Esophagus muscularis mucosa (tissue), 4 donors: ENCODE measurements around the gene STAT2. TPM values are rescaled to one million over a fixed set of nuclear protein-coding genes. Genes with fewer than 3 reads are reported as not detected.

Experiments used
- DNase-seq: peaks from one replicate; pipeline ENCODE4 v3.0.0-alpha.2; 2017; ENCODE audit errors: extremely low spot score
- H3K27ac ChIP-seq, 4 donors: fragments of 200-600 bp; sonication (generic); replicated peaks in 1 of 4; 1 replicate in 3 of 4; 2 replicates in 1 of 4; pipeline ENCODE4 v1.5.1; 2016 to 2019; ENCODE audit warnings: mild to moderate bottlenecking in 1 of 4
- H3K27me3 ChIP-seq, 4 donors: fragments of 200-600 bp; sonication (generic); one replicate each; pipeline versions ENCODE4 v1.5.1 to v1.6.0; 2016 to 2019
- H3K36me3 ChIP-seq, 4 donors: fragments of 200-600 bp; sonication (generic); one replicate each; pipeline ENCODE4 v1.5.1; 2016 to 2019
- H3K4me1 ChIP-seq, 4 donors: fragments of 200-600 bp; sonication (generic); one replicate each; pipeline ENCODE4 v1.5.1; 2016 to 2019
- H3K4me3 ChIP-seq, 4 donors: fragments of 200-600 bp; sonication (generic); 1 replicate in 2 of 4; 2 replicates in 2 of 4; pipeline ENCODE4 v1.5.1; 2016 to 2019; ENCODE audit warnings: mild to moderate bottlenecking in 4 of 4, moderate library complexity in 1 of 4
- H3K9me3 ChIP-seq, 4 donors: fragments of 200-600 bp; sonication (generic); 1 replicate in 3 of 4; 2 replicates in 1 of 4; pipeline ENCODE4 v1.5.1; 2016 to 2019
- CTCF ChIP-seq, 3 experiments: fragments of 200-600 bp in 2 of 3; fragments of 450-650 bp in 1 of 3; sonication (generic) in 2 of 3; IDR thresholded peaks; one replicate each; pipeline ENCODE4 v1.5.1; 2017 to 2019; ENCODE audit warnings: antibody characterized with exemption in 3 of 3, mild to moderate bottlenecking in 2 of 3, moderate library complexity in 1 of 3
- EP300 ChIP-seq: sonication (generic); formaldehyde crosslinking; IDR thresholded peaks from one replicate; pipeline ENCODE4 v1.6.1; 2017; ENCODE audit warnings: antibody characterized with exemption
- POLR2A ChIP-seq: fragments of 450-650 bp; IDR thresholded peaks from one replicate; pipeline ENCODE4 v1.6.1; 2017; ENCODE audit warnings: antibody characterized with exemption, moderate library complexity, mild to moderate bottlenecking, low read depth
- POLR2AphosphoS5 ChIP-seq, 2 donors: sonication (generic); formaldehyde crosslinking; IDR thresholded peaks; one replicate each; pipeline ENCODE4 v1.6.1; 2017; ENCODE audit warnings: antibody characterized with exemption in 2 of 2
- WGBS: methylation state at CpG from one replicate; pipeline ENCODE4 v1.1.5; 2018; 5-methylcytosine and 5-hydroxymethylcytosine counted together
- intact Hi-C: fragments of 100-400 bp; cut with DNase I; formaldehyde crosslinking; loops from one replicate; pipeline ENCODE4 v1.15.1; 2023
- total RNA-seq, 4 donors: library from RNA; depleted of rRNA; stranded (reverse); fragments of >200 nt; gene quantifications; one replicate each; pipeline versions ENCODE4 v1.1.0 to v1.2.1, GENCODE V29; 2016

Gene STAT2
- total RNA-seq, 4 donors from 2014 or later, result 55.7 to 78.9 (median 68.2) TPM

- WGBS, result 62% methylated on average over 11 of the region's 11 CpGs
Observed at GRCh38 chr12:56375598-56376434, 15.9 kb upstream of the STAT2 start.

DNA sequence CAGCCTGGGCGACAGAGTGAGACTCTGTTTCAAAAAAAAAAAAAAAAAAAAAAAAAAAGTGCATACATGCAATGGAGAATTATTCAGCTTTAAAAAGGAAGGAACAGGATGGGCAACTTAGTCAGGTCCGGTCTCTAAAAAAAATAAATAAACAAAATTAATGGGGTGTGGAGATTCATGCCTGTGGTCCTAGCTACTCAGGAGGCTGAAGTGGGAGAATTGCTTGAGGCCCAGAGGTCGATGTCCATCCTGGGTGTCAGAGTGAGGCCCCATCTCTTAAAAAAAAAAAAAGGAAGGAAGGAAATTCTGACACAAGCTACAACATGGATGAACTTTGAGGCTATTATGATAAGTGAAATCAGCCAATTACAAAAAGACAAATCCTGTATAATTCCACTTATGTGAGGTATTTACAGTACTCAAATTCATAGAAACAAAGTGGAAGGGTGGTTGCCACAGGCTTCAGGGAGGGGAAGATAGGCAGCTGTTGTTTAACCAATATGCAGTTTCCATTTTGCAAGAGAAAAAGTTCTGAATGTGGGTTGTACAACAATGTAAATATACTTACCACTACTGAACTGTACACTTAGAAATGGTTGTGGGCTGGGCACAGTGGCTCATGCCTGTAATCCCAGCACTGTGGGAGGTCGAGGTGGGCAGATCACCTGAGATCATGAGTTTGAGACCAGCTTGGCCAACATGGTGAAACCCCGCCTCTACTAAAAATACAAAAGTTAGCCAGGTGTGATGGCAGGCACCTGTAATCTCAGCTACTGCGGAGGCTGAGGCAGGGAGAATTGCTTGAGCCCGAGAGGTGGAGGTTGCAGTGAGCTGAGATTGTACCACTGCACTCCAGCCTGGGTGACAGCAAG lies 15.1 kb upstream of the STAT2 start:
- DNase-seq, result no peak
- no peak overlapping the region for H3K4me3 ChIP-seq
- H3K36me3 ChIP-seq, result no peaks in the 10 kb centered on the region
- WGBS, result 65% methylated on average over 7 of the region's 7 CpGs
- no peaks in the 10 kb centered on the region for H3K9me3 ChIP-seq
- no peaks in the 10 kb centered on the region for H3K4me1 ChIP-seq
- H3K27ac ChIP-seq, result no peak overlapping the region
- TF ChIP-seq POLR2AphosphoS5 (IDR thresholded peaks at IDR 0.05) (no peak), POLR2A (no peak), EP300 (no peak)
- intact Hi-C loops, result loop anchor here (10.0 kb wide), 1 partner anchor 50 kb away; no protein-coding TSS in a partner anchor
- no peaks in the 10 kb centered on the region for H3K27me3 ChIP-seq

More at GRCh38 chr12:56375598-56376434, 15.9 kb upstream of the STAT2 start:
- Histone ChIP-seq H3K27ac (no peak overlapping the region), H3K9me3 (no peaks in the 10 kb centered on the region), H3K4me1 (no peaks in the 10 kb centered on the region), H3K36me3 (no peaks in the 10 kb centered on the region), H3K27me3 (no peaks in the 10 kb centered on the region), H3K4me3 (no peak overlapping the region)
- intact Hi-C loops, result loop anchor here (10.0 kb wide), 1 partner anchor 49 kb away; no protein-coding TSS in a partner anchor
- no peak for DNase-seq
- TF ChIP-seq POLR2A (no peak), EP300 (no peak), CTCF (IDR thresholded peaks at IDR 0.05) (no peak), POLR2AphosphoS5 (IDR thresholded peaks at IDR 0.05) (no peak)

DNA sequence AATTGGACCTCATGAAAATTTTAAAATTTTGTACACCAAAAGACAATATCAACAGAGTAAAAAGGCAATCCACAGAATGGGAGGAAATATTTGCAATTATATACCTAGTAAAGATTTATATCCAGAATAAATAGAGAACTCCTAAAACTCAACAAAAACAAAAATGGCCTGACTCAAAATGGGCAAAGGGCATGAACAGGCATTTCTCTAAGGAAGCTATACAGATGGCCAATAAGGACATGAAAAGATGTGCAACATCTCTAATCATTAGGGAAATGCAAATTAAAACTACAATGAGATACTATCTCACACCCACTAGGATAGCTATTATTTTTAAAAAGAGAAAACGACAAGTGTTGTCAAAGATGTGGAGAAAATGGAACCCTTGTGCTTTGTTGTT lies 13.6 kb upstream of the STAT2 start:
- TF ChIP-seq CTCF (IDR thresholded peaks at IDR 0.05) (no peak), POLR2AphosphoS5 (IDR thresholded peaks at IDR 0.05) (no peak), EP300 (no peak), POLR2A (no peak)
- no peaks in the 10 kb centered on the region for H3K4me1 ChIP-seq
- DNase-seq, result no peak
- H3K27me3 ChIP-seq, result no peaks in the 10 kb centered on the region
- no peak overlapping the region for H3K4me3 ChIP-seq
- no peak overlapping the region for H3K27ac ChIP-seq
- H3K36me3 ChIP-seq, result no peaks in the 10 kb centered on the region
- WGBS, result 97% methylated on average over 1 of the region's 1 CpG
- intact Hi-C loops, result loop anchor here (10.0 kb wide), 1 partner anchor 51 kb away; no protein-coding TSS in a partner anchor
- no peaks in the 10 kb centered on the region for H3K9me3 ChIP-seq

DNA sequence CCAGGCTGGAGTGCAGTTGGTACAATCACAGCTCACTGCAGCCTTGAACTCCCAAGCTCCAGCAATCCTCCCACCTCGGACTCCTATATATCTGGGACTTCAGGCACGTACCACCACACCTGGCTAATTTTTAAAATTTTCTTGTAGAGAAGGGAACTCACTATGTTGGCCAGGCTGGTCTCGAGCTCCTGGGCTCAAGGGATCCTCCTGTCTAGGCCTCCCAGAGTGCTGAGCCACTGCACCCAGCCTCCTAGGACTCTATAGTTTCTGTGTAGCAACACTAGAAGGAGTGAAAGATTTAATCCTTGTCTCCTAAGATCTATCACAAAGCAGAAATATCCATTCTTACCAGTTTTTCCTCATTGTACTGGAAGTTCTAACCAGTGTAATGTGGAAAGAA lies 7.0 kb upstream of the STAT2 start:
- intact Hi-C loops, result no loop called here
- no peak for DNase-seq
- 81% methylated on average over 3 of the region's 3 CpGs for WGBS
- no peaks in the 10 kb centered on the region for H3K4me1 ChIP-seq
- no peaks in the 10 kb centered on the region for H3K9me3 ChIP-seq
- no peak overlapping the region for H3K27ac ChIP-seq
- no peak overlapping the region for H3K4me3 ChIP-seq
- H3K27me3 ChIP-seq, result no peaks in the 10 kb centered on the region
- TF ChIP-seq POLR2A, result no peak
- TF ChIP-seq POLR2AphosphoS5 (IDR thresholded peaks at IDR 0.05), result no peak
- no peak for TF ChIP-seq EP300
- TF ChIP-seq CTCF (IDR thresholded peaks at IDR 0.05), result no peak
- no peaks in the 10 kb centered on the region for H3K36me3 ChIP-seq
